ENCODE measurements around the gene INO80. TPM values are rescaled to one million over a fixed set of nuclear protein-coding genes. Genes with fewer than 3 reads are reported as not detected.

Gene INO80
- total RNA-seq, 1 experiment from 2014 or later, result 38.4 TPM

GRCh38 chr15:41042851-41043250 lies 73.2 kb downstream of the INO80 start:
- Histone ChIP-seq H3K79me2 (ENCODE audit: low read length) (no peaks in the 10 kb centered on the region), H3K4me1 (ENCODE audit: insufficient read depth, low read length) (no peaks in the 10 kb centered on the region), H3K4me3 (ENCODE audit: low read length) (no peak overlapping the region), H2AFZ (ENCODE audit: low read length) (no peak overlapping the region), H3F3A (ENCODE audit: low read length, unreplicated experiment) (no peaks in the 10 kb centered on the region), H3K36me3 (ENCODE audit: low read depth, low read length) (peaks cover 58% of the 10 kb centered on the region), H3K9me2 (replicated peaks; ENCODE audit: low read length) (no peaks in the 10 kb centered on the region), H3K27me3 (ENCODE audit: low read length) (no peaks in the 10 kb centered on the region), H3K9ac (ENCODE audit: low read length) (no peak overlapping the region), H3K27ac (ENCODE audit: low read length) (no peak overlapping the region), H3K9me3 (ENCODE audit: low read length) (no peaks in the 10 kb centered on the region), H3K4me2 (ENCODE audit: low read length) (no peak overlapping the region), H4K20me1 (ENCODE audit: low read length) (0 out of 2 replicates have a peak, but pooled peaks cover 5% of the 10 kb centered on the region)
- BruUV-seq (replicated peaks), result no TSS peak
- ChIA-PET POLR2A (ENCODE audit: unreplicated experiment) (no interaction called here), CTCF (no interaction called here)
- DNase-seq, result no peak
- intact Hi-C loops (cut with micrococcal nuclease), result no loop called here
- no peak for TF ChIP-seq EZH2phosphoT487 (IDR thresholded peaks at IDR 0.05; ENCODE audit: borderline replicate concordance, low read length)
- TF ChIP-seq EZH2 (IDR thresholded peaks at IDR 0.05; ENCODE audit: low read length, unreplicated experiment), result no peak
- TF ChIP-seq CTCF (conservative IDR thresholded peaks at IDR 0.05; ENCODE audit: low read depth, low read length), result no peak
- no peak for ATAC-seq

- Histone ChIP-seq H3K27ac (ENCODE audit: low read length) (no peak overlapping the region), H2AFZ (ENCODE audit: low read length) (no peak overlapping the region), H4K20me1 (ENCODE audit: low read length) (0 out of 2 replicates have a peak, but pooled peaks cover 5% of the 10 kb centered on the region), H3K36me3 (ENCODE audit: low read depth, low read length) (peaks cover 40% of the 10 kb centered on the region), H3K9me2 (replicated peaks; ENCODE audit: low read length) (no peaks in the 10 kb centered on the region), H3K9ac (ENCODE audit: low read length) (no peak overlapping the region), H3K4me3 (ENCODE audit: low read length) (no peak overlapping the region), H3F3A (ENCODE audit: low read length, unreplicated experiment) (no peaks in the 10 kb centered on the region), H3K27me3 (ENCODE audit: low read length) (no peaks in the 10 kb centered on the region), H3K79me2 (ENCODE audit: low read length) (no peaks in the 10 kb centered on the region), H3K4me2 (ENCODE audit: low read length) (no peak overlapping the region), H3K9me3 (ENCODE audit: low read length) (no peaks in the 10 kb centered on the region), H3K4me1 (ENCODE audit: insufficient read depth, low read length) (no peaks in the 10 kb centered on the region)
- no peak for ATAC-seq
- ChIA-PET CTCF (no interaction called here), POLR2A (ENCODE audit: unreplicated experiment) (no interaction called here)
- intact Hi-C loops (cut with micrococcal nuclease), result no loop called here
- no TSS peak for BruUV-seq (replicated peaks)
- no peak for DNase-seq
- TF ChIP-seq EZH2phosphoT487 (IDR thresholded peaks at IDR 0.05; ENCODE audit: borderline replicate concordance, low read length) (no peak), CTCF (conservative IDR thresholded peaks at IDR 0.05; ENCODE audit: low read depth, low read length) (no peak), EZH2 (IDR thresholded peaks at IDR 0.05; ENCODE audit: low read length, unreplicated experiment) (no peak)
These were observed 77.0 kb downstream of the INO80 start for GRCh38 chr15:41039121-41039520.

GRCh38 chr15:41032079-41032328 lies 84.1 kb downstream of the INO80 start:
- no peaks in the 10 kb centered on the region for H3F3A ChIP-seq (ENCODE audit: low read length, unreplicated experiment)
- DNase-seq, result no peak
- H3K36me3 ChIP-seq (ENCODE audit: low read depth, low read length), result peaks cover 41% of the 10 kb centered on the region
- H3K27me3 ChIP-seq (ENCODE audit: low read length), result no peaks in the 10 kb centered on the region
- no peaks in the 10 kb centered on the region for H3K9me3 ChIP-seq (ENCODE audit: low read length)
- no peak overlapping the region for H3K9ac ChIP-seq (ENCODE audit: low read length)
- intact Hi-C loops (cut with micrococcal nuclease), result no loop called here
- no peaks in the 10 kb centered on the region for H3K79me2 ChIP-seq (ENCODE audit: low read length)
- ChIA-PET POLR2A (ENCODE audit: unreplicated experiment) (no interaction called here), CTCF (no interaction called here)
- H3K9me2 ChIP-seq (replicated peaks; ENCODE audit: low read length), result no peaks in the 10 kb centered on the region
- H3K27ac ChIP-seq (ENCODE audit: low read length), result no peak overlapping the region
- no peak overlapping the region for H2AFZ ChIP-seq (ENCODE audit: low read length)
- no peak for ATAC-seq
- no peak overlapping the region for H3K4me3 ChIP-seq (ENCODE audit: low read length)
- H4K20me1 ChIP-seq (ENCODE audit: low read length), result no peaks in the 10 kb centered on the region
- H3K4me1 ChIP-seq (ENCODE audit: insufficient read depth, low read length), result no peaks in the 10 kb centered on the region
- TF ChIP-seq CTCF (conservative IDR thresholded peaks at IDR 0.05; ENCODE audit: low read depth, low read length), result no peak
- TF ChIP-seq EZH2phosphoT487 (IDR thresholded peaks at IDR 0.05; ENCODE audit: borderline replicate concordance, low read length), result no peak
- no peak for TF ChIP-seq EZH2 (IDR thresholded peaks at IDR 0.05; ENCODE audit: low read length, unreplicated experiment)
- no peak overlapping the region for H3K4me2 ChIP-seq (ENCODE audit: low read length)
- BruUV-seq (replicated peaks), result no TSS peak
